HEK293 (cell line): ENCODE results near the gene BLTP3A.

Experiments used
- ATF2 ChIP-seq: fragments of 450-650 bp; formaldehyde crosslinking; IDR thresholded peaks from 2 replicates; pipeline ENCODE4 v1.5.1; 2016; ENCODE audit warnings: missing biosample characterization, missing genetic modification characterization, low read depth
- CTCF ChIP-seq: fragments of 450-650 bp; formaldehyde crosslinking; IDR thresholded peaks from 2 replicates; pipeline ENCODE4 v1.5.1; 2016; ENCODE audit warnings: missing biosample characterization, missing genetic modification characterization
- GLI2 ChIP-seq: fragments of 450-650 bp; formaldehyde crosslinking; IDR thresholded peaks from 2 replicates; pipeline ENCODE4; 2017; ENCODE audit warnings: missing biosample characterization, missing genetic modification characterization, low read depth, borderline replicate concordance
- ZBTB10 ChIP-seq: fragments of 450-650 bp; formaldehyde crosslinking; IDR thresholded peaks from 2 replicates; pipeline ENCODE4 v1.5.1; 2016; ENCODE audit warnings: missing biosample characterization, missing genetic modification characterization
- ZFP37 ChIP-seq: fragments of 450-650 bp; formaldehyde crosslinking; IDR thresholded peaks from 2 replicates; pipeline ENCODE4 v1.5.1; 2016; ENCODE audit warnings: missing biosample characterization, missing genetic modification characterization
- ZNF580 ChIP-seq: fragments of 450-650 bp; formaldehyde crosslinking; IDR thresholded peaks from 2 replicates; pipeline ENCODE4 v1.5.1; 2016; ENCODE audit warnings: missing biosample characterization, missing genetic modification characterization
- ZNF707 ChIP-seq: fragments of 450-650 bp; formaldehyde crosslinking; IDR thresholded peaks from 2 replicates; pipeline ENCODE4 v1.5.1; 2016; ENCODE audit warnings: missing biosample characterization, missing genetic modification characterization
- ZNF768 ChIP-seq: fragments of 450-650 bp; formaldehyde crosslinking; IDR thresholded peaks from 2 replicates; pipeline ENCODE4 v1.5.1; 2018; ENCODE audit warnings: missing biosample characterization, mild to moderate bottlenecking, missing genetic modification characterization
- ZNF776 ChIP-seq: fragments of 450-650 bp; formaldehyde crosslinking; IDR thresholded peaks from 2 replicates; pipeline ENCODE4 v1.5.0; 2017; ENCODE audit warnings: missing biosample characterization, missing genetic modification characterization, borderline replicate concordance
- ZNF792 ChIP-seq: fragments of 450-650 bp; formaldehyde crosslinking; IDR thresholded peaks from 2 replicates; pipeline ENCODE4 v1.5.1; 2016; ENCODE audit warnings: missing biosample characterization, missing genetic modification characterization
- ZSCAN5A ChIP-seq: fragments of 450-650 bp; formaldehyde crosslinking; IDR thresholded peaks from 2 replicates; pipeline ENCODE4 v1.5.1; 2016; ENCODE audit warnings: missing biosample characterization, missing genetic modification characterization

- TF ChIP-seq CTCF (tag by site-specific recombination): no peak
- TF ChIP-seq ZNF792 (tag by site-specific recombination): no peak
- TF ChIP-seq ZNF776 (tag by site-specific recombination): no peak
- no peak for TF ChIP-seq ATF2 (tag by site-specific recombination)
- TF ChIP-seq ZSCAN5A: no peak
- TF ChIP-seq ZNF707 (tag by site-specific recombination): no peak
- no peak for TF ChIP-seq GLI2
- no peak for TF ChIP-seq ZBTB10 (tag by site-specific recombination)
- no peak for TF ChIP-seq ZNF768
- no peak for TF ChIP-seq ZNF580 (tag by site-specific recombination)
- TF ChIP-seq ZFP37 (tag by site-specific recombination): no peak
Observed at GRCh38 chr6:34795836-34796425, 4.0 kb downstream of the BLTP3A start.
